ENCODE results near the gene TANC1. TPM values are rescaled to one million over a fixed set of nuclear protein-coding genes. Genes with fewer than 3 reads are reported as not detected.

Gene TANC1
- total RNA-seq, 1 donor from 2014 or later: 56.9 TPM

GRCh38 chr2:159111346-159111927 lies 143.0 kb downstream of the TANC1 start:
- Mint-ChIP-seq H3K4me3 (no peak overlapping the region), H3K9me3 (peaks cover 3% of the 10 kb centered on the region), H3K27ac (no peak overlapping the region), H3K4me1 (ENCODE audit: unreplicated experiment) (peaks cover 25% of the 10 kb centered on the region), H3K27me3 (no peaks in the 10 kb centered on the region), H3K36me3 (peaks cover 34% of the 10 kb centered on the region)
- no peak for DNase-seq (ENCODE audit: extremely low spot score, unreplicated experiment)
- no peak for TF ChIP-seq CTCF (conservative IDR thresholded peaks at IDR 0.05)

GRCh38 chr2:159114835-159115234 lies 146.4 kb downstream of the TANC1 start:
- H3K9me3 Mint-ChIP-seq: peaks cover 3% of the 10 kb centered on the region
- H3K36me3 Mint-ChIP-seq: peaks cover 28% of the 10 kb centered on the region
- peak overlapping the region; percentile 7 for H3K27ac Mint-ChIP-seq
- H3K4me3 Mint-ChIP-seq: no peak overlapping the region
- DNase-seq (ENCODE audit: extremely low spot score, unreplicated experiment): no peak
- H3K4me1 Mint-ChIP-seq (ENCODE audit: unreplicated experiment): peaks cover 27% of the 10 kb centered on the region
- no peak for TF ChIP-seq CTCF (conservative IDR thresholded peaks at IDR 0.05)
- no peaks in the 10 kb centered on the region for H3K27me3 Mint-ChIP-seq

GRCh38 chr2:159116922-159117321 lies 148.5 kb downstream of the TANC1 start:
- Mint-ChIP-seq H3K4me1 (ENCODE audit: unreplicated experiment) (peaks cover 25% of the 10 kb centered on the region), H3K4me3 (no peak overlapping the region), H3K27ac (no peak overlapping the region), H3K9me3 (peaks cover 3% of the 10 kb centered on the region), H3K36me3 (peaks cover 27% of the 10 kb centered on the region), H3K27me3 (no peaks in the 10 kb centered on the region)
- no peak for DNase-seq (ENCODE audit: extremely low spot score, unreplicated experiment)
- TF ChIP-seq CTCF (conservative IDR thresholded peaks at IDR 0.05): no peak

- H3K9me3 Mint-ChIP-seq: peaks cover 3% of the 10 kb centered on the region
- no peak overlapping the region for H3K4me3 Mint-ChIP-seq
- no peak for TF ChIP-seq CTCF (conservative IDR thresholded peaks at IDR 0.05)
- H3K4me1 Mint-ChIP-seq (ENCODE audit: unreplicated experiment): peaks cover 28% of the 10 kb centered on the region
- H3K36me3 Mint-ChIP-seq: peaks cover 30% of the 10 kb centered on the region
- peak overlapping the region; percentile 86 for H3K27ac Mint-ChIP-seq
- no peaks in the 10 kb centered on the region for H3K27me3 Mint-ChIP-seq
- DNase-seq (ENCODE audit: extremely low spot score, unreplicated experiment): no peak
These were observed 149.2 kb downstream of the TANC1 start for GRCh38 chr2:159117658-159118057.

GRCh38 chr2:159118115-159118858 lies 149.8 kb downstream of the TANC1 start:
- peak overlapping the region; percentile 41 for H3K4me3 Mint-ChIP-seq
- H3K27ac Mint-ChIP-seq: peak overlapping the region; percentile 86
- peaks cover 34% of the 10 kb centered on the region for H3K4me1 Mint-ChIP-seq (ENCODE audit: unreplicated experiment)
- peak; percentile 97 for TF ChIP-seq CTCF (conservative IDR thresholded peaks at IDR 0.05)
- peak; percentile 88 for DNase-seq (ENCODE audit: extremely low spot score, unreplicated experiment)
- peaks cover 32% of the 10 kb centered on the region for H3K36me3 Mint-ChIP-seq
- peaks cover 3% of the 10 kb centered on the region for H3K9me3 Mint-ChIP-seq
- no peaks in the 10 kb centered on the region for H3K27me3 Mint-ChIP-seq
